ENCODE data around the gene EYS.

DNA sequence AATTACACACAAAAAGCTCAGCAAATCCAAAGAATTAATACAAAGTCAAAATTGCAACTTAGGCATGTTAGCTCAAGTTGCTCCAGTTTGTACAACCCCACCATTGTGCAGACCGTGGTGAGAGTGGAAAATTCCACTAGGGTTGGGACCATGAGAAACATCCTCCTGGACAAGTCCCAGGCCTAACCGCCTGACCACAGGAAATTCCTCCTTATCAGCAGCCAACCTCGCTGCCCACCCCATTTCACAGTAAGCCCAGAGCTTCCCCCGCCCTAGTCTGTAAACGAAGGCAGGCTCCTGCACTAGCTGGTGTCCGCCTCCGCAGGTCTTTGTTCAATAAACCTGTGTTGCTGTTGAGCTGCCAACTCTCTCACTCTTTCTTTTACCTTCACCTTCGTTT lies 1023.3 kb downstream of the EYS start:
- TF ChIP-seq, protein P1, sequence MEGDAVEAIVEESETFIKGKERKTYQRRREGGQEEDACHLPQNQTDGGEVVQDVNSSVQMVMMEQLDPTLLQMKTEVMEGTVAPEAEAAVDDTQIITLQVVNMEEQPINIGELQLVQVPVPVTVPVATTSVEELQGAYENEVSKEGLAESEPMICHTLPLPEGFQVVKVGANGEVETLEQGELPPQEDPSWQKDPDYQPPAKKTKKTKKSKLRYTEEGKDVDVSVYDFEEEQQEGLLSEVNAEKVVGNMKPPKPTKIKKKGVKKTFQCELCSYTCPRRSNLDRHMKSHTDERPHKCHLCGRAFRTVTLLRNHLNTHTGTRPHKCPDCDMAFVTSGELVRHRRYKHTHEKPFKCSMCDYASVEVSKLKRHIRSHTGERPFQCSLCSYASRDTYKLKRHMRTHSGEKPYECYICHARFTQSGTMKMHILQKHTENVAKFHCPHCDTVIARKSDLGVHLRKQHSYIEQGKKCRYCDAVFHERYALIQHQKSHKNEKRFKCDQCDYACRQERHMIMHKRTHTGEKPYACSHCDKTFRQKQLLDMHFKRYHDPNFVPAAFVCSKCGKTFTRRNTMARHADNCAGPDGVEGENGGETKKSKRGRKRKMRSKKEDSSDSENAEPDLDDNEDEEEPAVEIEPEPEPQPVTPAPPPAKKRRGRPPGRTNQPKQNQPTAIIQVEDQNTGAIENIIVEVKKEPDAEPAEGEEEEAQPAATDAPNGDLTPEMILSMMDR (conservative IDR thresholded peaks at IDR 0.05): no peak
- TF ChIP-seq ZFX (IDR thresholded peaks at IDR 0.05): no peak

Measured in C4-2B (cell line).